Embryonic facial prominence (tissue), 1 donor: ENCODE data around the gene SPATA20.

Experiments used
- DNase-seq: peaks from one replicate; pipeline ENCODE4 v3.0.0-alpha.2; 2016; ENCODE audit errors: extremely low spot score

Gene SPATA20

GRCh38 chr17:50599606-50600005, 52.6 kb downstream of the SPATA20 start:
- no peak for DNase-seq

- DNase-seq = no peak
These were observed 54.9 kb downstream of the SPATA20 start for GRCh38 chr17:50601823-50602375.

GRCh38 chr17:50602836-50603235, 55.9 kb downstream of the SPATA20 start:
- DNase-seq = no peak

GRCh38 chr17:50603340-50603739, 56.4 kb downstream of the SPATA20 start:
- no peak for DNase-seq

GRCh38 chr17:50604513-50604912, 57.5 kb downstream of the SPATA20 start:
- DNase-seq = peak; percentile 79

GRCh38 chr17:50605429-50605828, 58.5 kb downstream of the SPATA20 start:
- DNase-seq = no peak
